HCT116 (cell line): Measurements from ENCODE around the gene LRP2BP. TPM values are rescaled to one million over a fixed set of nuclear protein-coding genes. Genes with fewer than 3 reads are reported as not detected.

Source experiments
- ATAC-seq: fragments of 200-7000 bp; cut with Tn5 transposase; 2 replicates; pipeline ENCODE4 v1.9.1; 2020; ENCODE audit warnings: mild to moderate bottlenecking, moderate library complexity
- BruUV-seq: library from RNA; stranded (reverse); fragments of 400-500 nt; replicated peaks from 2 replicates; lab custom pipeline; 2021; lab: Mats Ljungman, UMichigan
- CTCF ChIA-PET: fragments of 300-600 bp; sonication (Branson Sonifier 250); formaldehyde crosslinking; loops from one replicate; lab custom pipeline; 2021; ENCODE audit warnings: antibody characterized with exemption; lab: Charles Lee
- POLR2A ChIA-PET: fragments of 300-600, 350-600 bp; sonication (Branson Sonifier 250); formaldehyde crosslinking; loops from one replicate; lab custom pipeline; 2021; ENCODE audit warnings: antibody characterized with exemption; lab: Charles Lee
- RAD21 ChIA-PET, 2 experiments: fragments of 300-600 bp; sonication (Branson Sonifier 250); formaldehyde crosslinking; loops; one replicate each; lab custom pipeline; 2023; ENCODE audit warnings: low total read pairs in 2 of 2; ENCODE audit not compliant: uncharacterized antibody in 2 of 2, unreplicated experiment in 2 of 2, low non-redundant PET in 1 of 2; lab: Charles Lee
- DNase-seq: peaks from one replicate; pipeline ENCODE4 v3.0.0-alpha.2; 2010; ENCODE audit warnings: low read depth, low spot score
- H2AFZ ChIP-seq: fragments of 200-600 bp; shearing (Covaris generic), sonication (generic); 2 replicates; pipeline ENCODE4 v1.6.1; 2017; ENCODE audit warnings: low read depth, mixed run types, mixed read lengths, antibody characterized with exemption, low read length; ENCODE audit not compliant: poor library complexity, severe bottlenecking
- H3K27ac ChIP-seq: 2 replicates; pipeline ENCODE4 v1.5.1; 2012; ENCODE audit warnings: low read depth, low read length
- H3K27me3 ChIP-seq: fragments of 200-600 bp; sonication (generic); 2 replicates; pipeline ENCODE4 v1.6.1; 2016; ENCODE audit warnings: mixed run types, low read length, mixed read lengths; ENCODE audit not compliant: insufficient read depth
- H3K36me3 ChIP-seq, 2 experiments: fragments of 200-500 bp in 1 of 2; fragments of 200-600 bp in 1 of 2; sonication (Bioruptor generic) in 1 of 2; sonication (generic) in 1 of 2; 2 replicates each; pipeline versions ENCODE4 v1.5.1 to v1.6.1; 2014 to 2016; ENCODE audit warnings: low read length in 2 of 2, inconsistent platforms in 1 of 2, mixed read lengths in 1 of 2, mixed run types in 1 of 2; ENCODE audit not compliant: insufficient read depth in 2 of 2, control insufficient read depth in 1 of 2
- H3K4me1 ChIP-seq, 2 experiments: fragments of 200-600 bp in 1 of 2; sonication (generic) in 1 of 2; 2 replicates each; pipeline versions ENCODE4 v1.5.1 to v1.6.1; 2012 to 2017; ENCODE audit warnings: low read length in 2 of 2, inconsistent platforms in 1 of 2, mild to moderate bottlenecking in 1 of 2, mixed read lengths in 1 of 2, mixed run types in 1 of 2, moderate library complexity in 1 of 2; ENCODE audit not compliant: insufficient read depth in 2 of 2, control insufficient read depth in 1 of 2
- H3K4me2 ChIP-seq: fragments of 200-600 bp; sonication (generic); 2 replicates; pipeline ENCODE4 v1.6.1; 2017; ENCODE audit warnings: mixed run types, low read length, mixed read lengths
- H3K4me3 ChIP-seq, 2 experiments: fragments of 200-600 bp in 1 of 2; sonication (generic) in 1 of 2; replicated peaks in 1 of 2; 2 replicates each; pipeline ENCODE4 v1.5.1; 2011 to 2016; ENCODE audit warnings: low read length in 2 of 2, control low read depth in 1 of 2, low read depth in 1 of 2, mild to moderate bottlenecking in 1 of 2, mixed read lengths in 1 of 2, mixed run types in 1 of 2
- H3K79me2 ChIP-seq: fragments of 200-600 bp; sonication (generic); 2 replicates; pipeline ENCODE4 v1.6.1; 2017; ENCODE audit warnings: mild to moderate bottlenecking, mixed run types, low read length, moderate library complexity, mixed read lengths; ENCODE audit not compliant: insufficient read depth
- H3K9ac ChIP-seq: fragments of 200-600 bp; sonication (generic); 2 replicates; pipeline ENCODE4 v1.6.1; 2016; ENCODE audit warnings: low read length, mixed read lengths
- H3K9me2 ChIP-seq: fragments of 200-600 bp; sonication (generic), shearing (Covaris generic); 2 replicates; pipeline ENCODE4 v1.6.1; 2017; ENCODE audit warnings: mixed run types, mild to moderate bottlenecking, moderate library complexity; ENCODE audit not compliant: insufficient read depth
- H3K9me3 ChIP-seq, 2 experiments: fragments of 200-500 bp in 1 of 2; fragments of 200-600 bp in 1 of 2; sonication (Bioruptor generic) in 1 of 2; sonication (generic) in 1 of 2; 2 replicates each; pipeline ENCODE4 v1.6.1; 2014 to 2017; ENCODE audit warnings: low read length in 2 of 2, mixed read lengths in 2 of 2, inconsistent platforms in 1 of 2, low read depth in 1 of 2, mild to moderate bottlenecking in 1 of 2, mixed run types in 1 of 2, moderate library complexity in 1 of 2; ENCODE audit not compliant: control insufficient read depth in 1 of 2, insufficient read depth in 1 of 2
- H4K20me1 ChIP-seq: fragments of 200-600 bp; sonication (generic), shearing (Covaris generic); 2 replicates; pipeline ENCODE4 v1.6.1; 2017; ENCODE audit warnings: mixed run types, mild to moderate bottlenecking, moderate library complexity; ENCODE audit not compliant: insufficient read depth
- CEBPB ChIP-seq: IDR thresholded peaks from 2 replicates; pipeline ENCODE4 v1.6.1; 2012; ENCODE audit warnings: low read depth
- ELF1 ChIP-seq: IDR thresholded peaks from 2 replicates; pipeline ENCODE4 v1.6.1; 2012; ENCODE audit warnings: low read depth, borderline replicate concordance
- EZH2phosphoT487 ChIP-seq: fragments of 200-600 bp; IDR thresholded peaks from 2 replicates; pipeline ENCODE4 v1.6.1; 2018; ENCODE audit warnings: antibody characterized with exemption, borderline replicate concordance
- JUND ChIP-seq: IDR thresholded peaks from 2 replicates; pipeline ENCODE4 v1.6.1; 2012
- RAD21 ChIP-seq: IDR thresholded peaks from 2 replicates; pipeline ENCODE4 v1.6.1; 2012; ENCODE audit warnings: low read depth, mild to moderate bottlenecking
- REST ChIP-seq: IDR thresholded peaks from 2 replicates; pipeline ENCODE4 v1.6.1; 2012; ENCODE audit warnings: low read depth
- SIN3A ChIP-seq: IDR thresholded peaks from 2 replicates; pipeline ENCODE4 v1.6.1; 2012; ENCODE audit warnings: low read depth
- intact Hi-C: fragments of 100-400 bp; cut with micrococcal nuclease; formaldehyde crosslinking; loops from 2 replicates; pipeline ENCODE4 v1.10.0; 2022
- total RNA-seq: library from RNA; stranded (reverse); gene quantifications from one replicate; pipeline ENCODE4 v1.2.1, GENCODE V29; 2021; ENCODE audit not compliant: unreplicated experiment
- TF ChIP-seq, protein P1 (sequence below): IDR thresholded peaks from 2 replicates; pipeline ENCODE4 v1.6.1; 2011; ENCODE audit warnings: mild to moderate bottlenecking, low read length, moderate library complexity; ENCODE audit not compliant: insufficient replicate concordance; ENCODE audit errors: extremely low read depth
- TF ChIP-seq, protein P2 (sequence below), 3 experiments: fragments of 200-600 bp in 1 of 3; sonication (generic) in 1 of 3; IDR thresholded peaks in 2 of 3; conservative IDR thresholded peaks in 1 of 3; 2 replicates each; pipeline ENCODE4 v1.5.1; 2012 to 2017; ENCODE audit warnings: low read depth in 2 of 3, low read length in 2 of 3, antibody characterized with exemption in 1 of 3, borderline replicate concordance in 1 of 3, control low read depth in 1 of 3, mild to moderate bottlenecking in 1 of 3, mixed read lengths in 1 of 3, mixed run types in 1 of 3, moderate library complexity in 1 of 3; ENCODE audit not compliant: insufficient read depth in 1 of 3

LRP2BP gene
- total RNA-seq, 1 experiment from 2014 or later, result 2.9 TPM

DNA sequence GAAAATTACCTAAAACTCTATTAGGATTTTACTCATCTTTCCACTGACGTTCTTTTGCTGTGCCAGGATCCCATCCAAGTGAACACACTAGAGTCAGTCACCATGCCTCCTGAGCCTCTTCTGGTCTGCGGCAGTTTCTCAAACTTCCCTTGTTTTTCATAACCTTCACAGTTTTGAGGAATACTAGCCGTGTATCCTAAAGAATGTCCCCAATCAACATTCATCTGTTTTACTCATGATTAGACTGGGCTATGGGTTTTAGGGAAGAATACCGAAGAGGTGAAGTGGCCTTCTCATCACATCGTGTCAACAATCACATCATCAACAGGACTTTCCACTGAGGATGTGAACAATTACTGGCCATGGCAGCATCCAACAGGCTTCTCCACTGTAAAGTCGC lies 4.8 kb downstream of the LRP2BP start:
- Histone ChIP-seq H3K4me3 (no peak overlapping the region), H3K4me1 (peaks cover 4 to 14% of the 10 kb centered on the region in 2 experiments; a peak in 3 of 4 replicates), H3K79me2 (no peaks in the 10 kb centered on the region), H3K9me2 (no peaks in the 10 kb centered on the region), H3K27me3 (no peaks in the 10 kb centered on the region), H3K9me3 (no peaks in the 10 kb centered on the region), H3K9ac (no peak overlapping the region), H3K27ac (no peak overlapping the region), H3K36me3 (no peaks in the 10 kb centered on the region), H3K4me2 (no peak overlapping the region), H2AFZ (no peak overlapping the region), H4K20me1 (no peaks in the 10 kb centered on the region)
- TF ChIP-seq CEBPB (no peak), REST (no peak), EZH2phosphoT487 (no peak), RAD21 (no peak), SIN3A (no peak), ELF1 (no peak), JUND (no peak)
- TF ChIP-seq, protein P1, sequence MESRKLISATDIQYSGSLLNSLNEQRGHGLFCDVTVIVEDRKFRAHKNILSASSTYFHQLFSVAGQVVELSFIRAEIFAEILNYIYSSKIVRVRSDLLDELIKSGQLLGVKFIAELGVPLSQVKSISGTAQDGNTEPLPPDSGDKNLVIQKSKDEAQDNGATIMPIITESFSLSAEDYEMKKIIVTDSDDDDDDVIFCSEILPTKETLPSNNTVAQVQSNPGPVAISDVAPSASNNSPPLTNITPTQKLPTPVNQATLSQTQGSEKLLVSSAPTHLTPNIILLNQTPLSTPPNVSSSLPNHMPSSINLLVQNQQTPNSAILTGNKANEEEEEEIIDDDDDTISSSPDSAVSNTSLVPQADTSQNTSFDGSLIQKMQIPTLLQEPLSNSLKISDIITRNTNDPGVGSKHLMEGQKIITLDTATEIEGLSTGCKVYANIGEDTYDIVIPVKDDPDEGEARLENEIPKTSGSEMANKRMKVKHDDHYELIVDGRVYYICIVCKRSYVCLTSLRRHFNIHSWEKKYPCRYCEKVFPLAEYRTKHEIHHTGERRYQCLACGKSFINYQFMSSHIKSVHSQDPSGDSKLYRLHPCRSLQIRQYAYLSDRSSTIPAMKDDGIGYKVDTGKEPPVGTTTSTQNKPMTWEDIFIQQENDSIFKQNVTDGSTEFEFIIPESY, result no peak
- TF ChIP-seq, protein P2, sequence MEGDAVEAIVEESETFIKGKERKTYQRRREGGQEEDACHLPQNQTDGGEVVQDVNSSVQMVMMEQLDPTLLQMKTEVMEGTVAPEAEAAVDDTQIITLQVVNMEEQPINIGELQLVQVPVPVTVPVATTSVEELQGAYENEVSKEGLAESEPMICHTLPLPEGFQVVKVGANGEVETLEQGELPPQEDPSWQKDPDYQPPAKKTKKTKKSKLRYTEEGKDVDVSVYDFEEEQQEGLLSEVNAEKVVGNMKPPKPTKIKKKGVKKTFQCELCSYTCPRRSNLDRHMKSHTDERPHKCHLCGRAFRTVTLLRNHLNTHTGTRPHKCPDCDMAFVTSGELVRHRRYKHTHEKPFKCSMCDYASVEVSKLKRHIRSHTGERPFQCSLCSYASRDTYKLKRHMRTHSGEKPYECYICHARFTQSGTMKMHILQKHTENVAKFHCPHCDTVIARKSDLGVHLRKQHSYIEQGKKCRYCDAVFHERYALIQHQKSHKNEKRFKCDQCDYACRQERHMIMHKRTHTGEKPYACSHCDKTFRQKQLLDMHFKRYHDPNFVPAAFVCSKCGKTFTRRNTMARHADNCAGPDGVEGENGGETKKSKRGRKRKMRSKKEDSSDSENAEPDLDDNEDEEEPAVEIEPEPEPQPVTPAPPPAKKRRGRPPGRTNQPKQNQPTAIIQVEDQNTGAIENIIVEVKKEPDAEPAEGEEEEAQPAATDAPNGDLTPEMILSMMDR (IDR thresholded peaks at IDR 0.05 in 2 of 3, conservative IDR thresholded peaks at IDR 0.05 in 1 of 3; ENCODE audit: borderline replicate concordance in 1 of 3, insufficient read depth in 1 of 3, low read depth in 2 of 3, low read length in 2 of 3), result no peak
- ChIA-PET RAD21 (no interaction called here), CTCF (no interaction called here), POLR2A (no interaction called here)
- no TSS peak for BruUV-seq
- intact Hi-C loops, result no loop called here
- ATAC-seq (no peak), DNase-seq (no peak)
